ENCODE measurements around the gene FKBP5.

DNA sequence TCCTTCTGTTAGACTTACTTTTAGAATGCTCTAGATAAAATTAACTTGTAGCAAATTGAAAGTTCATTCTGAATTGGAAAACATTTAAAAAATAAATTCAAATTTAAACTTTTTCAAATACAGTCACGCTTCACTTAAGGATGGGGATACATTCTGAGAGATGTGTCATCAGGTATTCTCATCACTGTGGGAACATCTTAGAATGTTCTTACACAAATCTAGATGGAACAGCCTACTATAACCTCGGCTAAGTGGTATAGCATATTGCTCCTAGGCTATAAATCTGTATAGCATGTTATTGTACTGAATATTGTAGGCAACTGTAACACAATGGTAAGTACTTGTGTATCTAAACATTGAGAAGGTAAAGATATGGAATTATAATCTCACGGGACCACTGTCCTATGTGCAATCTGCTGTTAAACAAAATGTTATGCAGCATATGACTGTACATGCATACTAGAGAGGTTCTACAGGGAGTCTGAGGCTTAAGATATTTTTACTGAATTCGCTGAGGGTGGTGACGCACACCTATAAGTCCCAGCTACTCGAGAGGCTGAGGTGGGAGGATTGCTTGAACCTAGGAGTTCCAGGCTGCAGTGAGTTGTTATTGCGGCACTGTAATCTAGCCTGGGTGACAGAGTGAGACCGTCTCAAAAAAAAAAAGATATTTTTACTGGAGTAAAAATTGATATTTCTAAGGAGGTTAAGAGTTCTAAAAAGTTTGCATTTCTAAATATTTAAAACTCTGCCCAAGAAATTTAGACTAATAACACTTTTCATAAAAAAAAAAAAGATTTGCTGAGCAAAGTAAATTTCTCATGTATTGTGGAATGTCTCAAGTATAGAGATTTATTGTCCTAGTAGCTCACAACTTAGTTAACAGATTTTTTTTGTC lies 88.7 kb downstream of the FKBP5 start:
- TF ChIP-seq, protein P1, sequence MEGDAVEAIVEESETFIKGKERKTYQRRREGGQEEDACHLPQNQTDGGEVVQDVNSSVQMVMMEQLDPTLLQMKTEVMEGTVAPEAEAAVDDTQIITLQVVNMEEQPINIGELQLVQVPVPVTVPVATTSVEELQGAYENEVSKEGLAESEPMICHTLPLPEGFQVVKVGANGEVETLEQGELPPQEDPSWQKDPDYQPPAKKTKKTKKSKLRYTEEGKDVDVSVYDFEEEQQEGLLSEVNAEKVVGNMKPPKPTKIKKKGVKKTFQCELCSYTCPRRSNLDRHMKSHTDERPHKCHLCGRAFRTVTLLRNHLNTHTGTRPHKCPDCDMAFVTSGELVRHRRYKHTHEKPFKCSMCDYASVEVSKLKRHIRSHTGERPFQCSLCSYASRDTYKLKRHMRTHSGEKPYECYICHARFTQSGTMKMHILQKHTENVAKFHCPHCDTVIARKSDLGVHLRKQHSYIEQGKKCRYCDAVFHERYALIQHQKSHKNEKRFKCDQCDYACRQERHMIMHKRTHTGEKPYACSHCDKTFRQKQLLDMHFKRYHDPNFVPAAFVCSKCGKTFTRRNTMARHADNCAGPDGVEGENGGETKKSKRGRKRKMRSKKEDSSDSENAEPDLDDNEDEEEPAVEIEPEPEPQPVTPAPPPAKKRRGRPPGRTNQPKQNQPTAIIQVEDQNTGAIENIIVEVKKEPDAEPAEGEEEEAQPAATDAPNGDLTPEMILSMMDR (IDR thresholded peaks at IDR 0.05), result no peak
- TF ChIP-seq POLR2AphosphoS5 (IDR thresholded peaks at IDR 0.05) (no peak), POLR2A (IDR thresholded peaks at IDR 0.05) (no peak), EP300 (IDR thresholded peaks at IDR 0.05) (no peak)

All from stomach (tissue), 4 donors.